ENCODE measurements around the gene ABCC11.
"Not testable (repeated sequence)": the region's sequence is repeated elsewhere in the genome, so short reads cannot be mapped to it uniquely, and the experiment has no call there.

The ABCC11 gene

GRCh38 chr16:48246066-48246465, 1.3 kb downstream of the ABCC11 start:
- DNase-seq (ENCODE audit: low spot score), result no peak

- DNase-seq (ENCODE audit: low spot score), result no peak
These were observed 2.5 kb downstream of the ABCC11 start for GRCh38 chr16:48244863-48245195.

- peak; percentile 70 for DNase-seq (ENCODE audit: low spot score)
These were observed 3.1 kb downstream of the ABCC11 start, which contains the start of gene LONP2 for GRCh38 chr16:48244080-48244862. LONP2 (plus strand) TSS chr16:48244300; CDS start chr16:48244389, 89 bp downstream.

DNA sequence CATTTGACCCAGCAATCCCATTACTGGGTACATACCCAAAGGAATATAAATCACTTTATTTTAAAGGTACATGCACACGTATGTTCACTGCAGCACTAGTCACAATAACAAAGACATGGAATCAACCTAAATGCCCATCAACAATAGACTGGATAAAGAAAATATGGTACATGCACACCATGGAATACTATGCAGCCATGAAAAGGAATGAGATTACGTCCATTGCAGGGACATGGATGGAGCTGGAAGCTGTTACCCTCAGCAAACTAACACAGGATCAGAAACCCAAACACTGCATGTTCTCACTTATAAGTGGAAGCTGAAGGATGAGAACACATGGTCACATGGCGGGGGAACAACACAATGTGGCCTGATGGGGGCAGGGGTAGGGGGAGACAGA, 7.2 kb downstream of the ABCC11 start:
- DNase-seq (ENCODE audit: low spot score), result not testable (repeated sequence)

DNA sequence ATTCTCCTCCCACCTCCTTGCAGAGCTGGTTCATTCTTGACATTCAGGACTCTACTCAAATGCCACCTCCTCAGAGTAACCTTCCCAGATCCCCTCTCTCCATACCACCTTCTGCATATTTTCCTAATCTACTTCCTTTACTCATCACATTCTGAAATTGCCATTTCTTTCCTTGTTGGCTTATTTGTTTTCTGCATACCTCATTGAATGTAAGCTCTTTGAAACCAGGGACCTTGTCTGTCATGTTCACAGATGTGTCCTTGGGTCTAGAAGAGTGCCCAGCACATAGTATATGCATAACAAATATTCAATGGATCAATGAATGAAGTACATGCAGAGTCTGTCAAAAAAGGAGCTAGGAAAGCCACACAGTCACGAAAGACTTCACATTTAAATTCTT, 11.1 kb downstream of the ABCC11 start:
- DNase-seq (ENCODE audit: low spot score), result no peak

DNA sequence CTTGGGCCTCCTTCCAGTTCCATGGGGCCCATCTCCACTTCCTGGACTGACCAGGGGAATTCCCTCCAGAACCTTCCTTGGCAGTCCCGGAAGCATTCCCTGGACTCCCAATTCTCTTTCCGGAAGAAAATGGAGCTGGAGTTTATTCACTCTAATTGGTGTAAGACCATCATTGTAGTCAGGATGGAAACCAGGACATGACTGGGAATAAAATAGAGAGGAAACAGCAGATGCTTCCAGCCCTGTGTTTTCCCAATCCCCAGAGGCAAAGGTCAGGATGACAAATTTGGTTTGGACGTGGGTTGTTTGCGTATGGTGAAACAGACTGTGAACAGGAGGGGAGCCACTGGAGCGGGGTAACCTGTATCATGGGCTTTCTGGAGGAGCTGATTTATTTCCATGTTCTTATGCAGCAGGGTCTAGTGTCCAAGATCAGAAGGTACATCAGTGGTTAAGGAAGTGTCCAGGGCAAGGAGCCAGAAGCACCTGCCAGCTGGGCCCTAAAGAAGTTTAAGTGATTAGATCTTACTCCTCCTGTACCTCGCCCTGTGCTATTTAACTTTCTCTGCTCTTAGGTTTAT, 11.7 kb downstream of the ABCC11 start:
- DNase-seq (ENCODE audit: low spot score), result no peak

GRCh38 chr16:48235058-48235555, 12.2 kb downstream of the ABCC11 start:
- DNase-seq (ENCODE audit: low spot score), result no peak

DNA sequence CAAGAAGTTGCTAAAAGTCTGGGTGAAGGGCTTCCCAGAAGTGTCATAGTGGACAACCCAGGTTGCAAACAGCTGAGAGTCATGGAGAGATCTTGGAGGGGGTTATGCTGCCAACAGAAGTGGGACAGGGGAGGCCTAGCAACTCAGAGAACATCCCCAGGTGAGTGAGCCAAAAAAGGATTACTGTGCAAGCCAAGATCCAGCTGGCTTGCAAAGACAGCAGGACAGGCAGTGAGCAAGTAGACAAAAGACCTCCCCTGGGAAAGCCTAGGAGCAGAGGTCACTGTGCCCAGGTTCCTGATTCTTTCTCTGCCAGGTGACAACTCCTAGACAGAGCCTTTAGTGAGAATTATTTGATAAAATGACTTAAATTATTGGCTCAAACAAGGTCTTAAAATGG, 12.7 kb downstream of the ABCC11 start:
- DNase-seq (ENCODE audit: low spot score), result no peak

DNA sequence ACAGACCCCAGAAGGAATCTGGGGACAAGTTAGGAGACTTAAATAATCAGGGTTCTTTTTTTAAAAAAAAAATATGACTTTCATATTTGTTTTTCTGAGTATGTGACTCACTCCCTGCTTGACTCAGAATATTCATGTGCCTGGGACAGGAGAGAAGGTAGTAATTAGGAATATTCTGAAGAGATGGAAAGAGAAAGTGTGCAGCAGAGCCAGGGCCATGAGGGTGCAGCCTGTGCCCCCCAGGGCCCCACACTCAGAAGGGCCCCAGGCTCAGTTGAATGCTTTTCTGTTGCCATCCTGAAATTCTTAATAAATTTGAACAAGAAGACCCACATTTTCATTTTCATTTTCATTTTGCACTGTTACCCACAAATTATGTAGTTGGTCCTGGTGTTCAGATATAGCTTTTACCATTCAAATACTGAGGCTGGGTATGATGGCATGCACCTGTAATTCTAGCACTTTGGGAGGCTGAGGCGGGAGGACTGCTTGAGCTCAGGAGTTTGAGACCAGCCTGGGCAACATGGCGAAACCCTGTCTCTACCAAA, 14.8 kb downstream of the ABCC11 start:
- no peak for DNase-seq (ENCODE audit: low spot score)

DNA sequence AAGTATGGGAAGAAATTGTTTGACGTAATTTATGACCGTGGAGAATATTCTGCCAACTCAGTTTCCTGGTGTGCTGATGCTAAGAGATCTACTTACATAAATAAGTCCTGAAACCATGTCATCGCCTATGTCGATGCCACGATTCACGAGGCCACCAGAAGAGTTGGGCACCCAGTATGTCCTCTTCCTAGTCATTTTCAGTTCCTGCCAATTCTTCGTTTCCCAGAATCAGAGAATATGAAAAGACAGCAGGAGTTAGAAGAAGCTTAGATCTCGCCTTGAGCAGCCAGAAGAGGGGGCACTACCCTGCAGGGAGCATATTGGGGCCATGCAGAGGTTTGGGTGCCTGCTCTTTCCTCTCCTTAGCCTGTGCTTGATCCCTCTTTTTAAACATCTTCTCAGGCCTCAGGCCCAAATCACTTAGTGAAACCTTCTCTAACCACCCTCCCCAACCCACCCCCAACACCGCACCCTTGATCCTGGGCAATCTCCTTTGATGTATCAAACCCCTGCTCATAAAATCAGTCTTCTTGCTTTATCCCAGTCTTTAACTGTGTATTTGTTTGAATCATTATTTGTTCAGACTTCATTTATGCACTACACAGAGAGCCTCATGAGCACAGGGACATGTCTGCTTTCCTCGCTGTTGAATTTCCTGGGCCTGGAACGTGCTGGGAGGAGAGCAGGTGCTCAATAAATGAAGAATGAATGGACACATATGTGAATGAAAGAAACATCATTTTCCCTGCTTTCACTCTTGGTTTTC, 15.4 kb downstream of the ABCC11 start:
- DNase-seq (ENCODE audit: low spot score), result no peak

DNA sequence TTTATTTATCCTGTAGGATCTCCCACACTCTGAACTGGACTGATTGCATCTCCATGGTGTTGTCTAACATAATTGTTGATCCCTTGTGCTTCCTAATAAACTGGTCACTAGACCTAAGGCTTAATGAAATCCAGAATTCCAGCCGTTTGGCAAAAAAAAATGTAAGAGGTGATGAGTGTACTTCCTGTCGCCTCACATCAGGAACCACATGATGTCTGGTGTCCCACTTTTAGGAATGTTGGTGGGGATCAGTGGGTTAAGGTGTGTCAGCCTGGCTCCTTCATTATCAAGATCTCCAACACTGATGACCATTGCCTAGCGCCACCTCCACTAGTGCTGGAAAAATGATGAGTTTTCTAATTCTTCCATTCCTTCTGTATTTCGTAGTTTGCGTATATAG, 21.9 kb downstream of the ABCC11 start:
- DNase-seq (ENCODE audit: low spot score), result no peak

- no peak for DNase-seq (ENCODE audit: low spot score)
These were observed 23.8 kb downstream of the ABCC11 start for GRCh38 chr16:48223490-48223889.

DNA sequence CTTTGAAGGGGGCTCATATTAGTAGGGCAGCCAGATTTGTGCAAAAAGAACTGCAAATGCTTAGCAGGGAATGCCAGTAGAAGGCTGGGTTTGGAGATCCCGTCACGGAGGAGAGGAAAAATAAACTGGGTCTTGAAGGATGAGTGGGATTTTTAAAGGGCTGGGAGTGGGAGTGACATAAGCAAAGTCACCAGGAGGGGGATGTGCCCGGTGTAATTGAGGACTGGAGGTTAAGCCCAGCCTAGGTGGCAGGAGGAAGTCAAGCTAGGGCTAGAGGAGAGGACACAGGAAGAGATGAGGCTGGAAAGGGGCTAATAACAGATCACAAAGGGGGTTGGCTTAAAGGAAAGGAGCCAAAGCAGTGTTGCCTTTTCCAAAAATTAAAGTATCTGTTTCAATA, 26.4 kb downstream of the ABCC11 start:
- DNase-seq (ENCODE audit: low spot score), result no peak

- no peak for DNase-seq (ENCODE audit: low spot score)
These were observed 28.9 kb downstream of the ABCC11 start for GRCh38 chr16:48218473-48218872.

DNA sequence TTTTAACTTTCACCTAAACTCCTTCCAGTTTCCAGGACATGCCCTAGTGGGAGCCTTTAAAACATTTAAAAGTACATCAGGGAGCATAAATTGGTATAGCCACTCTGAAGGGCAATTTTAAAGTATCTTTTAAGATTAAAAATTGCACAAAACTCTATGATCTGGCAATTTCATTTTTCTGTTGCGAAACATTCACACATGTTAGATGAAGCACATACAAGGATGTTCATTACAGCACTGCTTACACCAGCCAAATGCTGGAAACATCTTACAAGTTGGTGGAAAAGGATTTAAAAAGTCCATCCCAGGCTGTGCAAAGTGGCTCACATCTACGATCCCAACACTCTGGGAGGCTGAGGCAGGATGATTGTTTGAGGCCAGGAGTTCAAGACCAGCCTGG, 29.6 kb downstream of the ABCC11 start:
- DNase-seq (ENCODE audit: low spot score), result no peak

DNA sequence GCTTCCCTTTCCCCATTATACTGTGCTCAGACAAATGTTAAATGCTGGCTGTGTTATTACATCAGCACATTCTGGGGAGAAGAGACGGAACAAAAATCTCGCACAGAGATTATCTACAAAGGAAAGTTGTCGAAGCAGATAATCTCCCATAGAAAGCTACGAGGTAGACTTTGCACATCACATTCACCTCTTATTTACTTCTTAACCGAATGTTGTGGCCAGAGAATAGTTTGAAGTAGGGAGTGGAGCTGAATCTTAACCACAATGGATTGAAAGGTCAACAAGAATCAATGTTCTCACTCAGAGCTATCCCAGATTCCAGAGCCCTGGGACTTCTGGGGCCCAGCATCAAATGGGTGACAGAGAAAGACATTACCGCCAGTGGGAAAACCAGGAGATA, 31.6 kb downstream of the ABCC11 start:
- DNase-seq (ENCODE audit: low spot score), result no peak

- DNase-seq (ENCODE audit: low spot score), result no peak
These were observed 35.3 kb downstream of the ABCC11 start for GRCh38 chr16:48212033-48212432.

GRCh38 chr16:48210747-48211146, 36.6 kb downstream of the ABCC11 start:
- no peak for DNase-seq (ENCODE audit: low spot score)

GRCh38 chr16:48206594-48207242, 40.6 kb downstream of the ABCC11 start:
- DNase-seq (ENCODE audit: low spot score), result no peak

DNA sequence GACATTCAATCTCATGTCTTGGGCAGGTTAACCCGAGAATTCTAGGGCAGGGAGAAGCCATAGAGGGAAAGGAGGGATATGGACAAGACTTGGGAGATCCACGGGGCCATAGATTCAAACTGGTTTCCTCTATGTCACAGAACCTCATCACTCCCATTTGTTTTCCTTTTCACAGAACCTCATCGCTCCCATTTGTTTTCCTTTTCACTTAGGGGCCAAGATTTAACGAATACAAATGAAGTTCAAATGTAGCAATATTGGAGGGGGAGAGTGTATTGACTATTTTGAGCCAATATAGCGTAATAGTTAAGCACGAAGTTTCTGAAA, 42.6 kb downstream of the ABCC11 start:
- DNase-seq (ENCODE audit: low spot score), result no peak

DNA sequence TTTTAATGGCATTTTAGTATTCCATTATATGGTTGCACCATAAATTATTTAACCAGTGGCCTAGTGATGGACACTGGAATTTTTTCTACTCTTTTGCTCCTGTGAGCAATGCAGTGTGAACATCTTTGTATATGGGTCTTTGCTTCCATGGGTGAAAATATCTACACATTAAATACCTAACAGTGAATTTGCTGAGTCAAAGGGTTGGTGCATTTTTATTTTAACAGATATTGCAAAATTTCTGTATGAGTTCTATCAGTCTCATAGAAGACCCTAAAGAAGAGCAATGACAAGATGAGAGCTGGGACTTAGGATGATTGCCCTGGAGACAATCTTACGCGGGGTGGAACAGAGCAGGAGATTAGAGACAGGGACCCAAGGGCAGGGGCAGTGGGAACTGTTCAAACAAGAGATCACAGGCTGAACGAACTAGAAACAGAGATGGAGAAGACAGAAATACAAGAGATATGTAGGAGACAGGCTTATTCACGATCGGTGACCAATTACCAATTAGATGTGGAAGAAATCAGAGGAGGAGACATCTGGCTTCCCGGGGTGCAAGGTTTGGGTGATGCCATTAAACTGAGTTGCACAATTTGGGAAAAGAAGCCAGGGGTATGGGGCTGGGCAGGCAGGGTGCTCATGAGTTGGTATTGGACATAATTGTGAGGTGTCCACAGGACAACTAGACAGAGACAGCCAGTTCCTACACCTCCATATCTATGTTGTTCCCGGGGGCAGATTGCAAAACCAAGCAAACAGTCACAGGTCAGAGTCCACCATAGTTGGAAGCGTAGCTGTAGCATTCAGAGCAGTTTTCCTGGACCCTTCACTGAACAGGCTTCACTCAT, 43.1 kb downstream of the ABCC11 start:
- DNase-seq (ENCODE audit: low spot score), result peak; percentile 37
